ENCODE data around the gene ALG3. TPM values are rescaled to one million over a fixed set of nuclear protein-coding genes. Genes with fewer than 3 reads are reported as not detected.
A peak's percentile ranks its signal among the peaks of the same experiment; 100 is the strongest.

The ALG3 gene
- total and polyA plus RNA-seq, 8 donors = 24.7 to 57.2 (median 30.8) TPM

GRCh38 chr3:184198509-184198908 is 50.3 kb downstream of the ALG3 start:
- TF ChIP-seq CTCF (IDR thresholded peaks at IDR 0.05) = no peak
- Histone ChIP-seq H3K27me3 (no peaks in the 10 kb centered on the region), H3K4me3 (no peak overlapping the region), H3K36me3 (peaks cover 0 to 32% of the 10 kb centered on the region in 2 donors), H3K4me1 (no peaks in the 10 kb centered on the region), H3K9me3 (no peaks in the 10 kb centered on the region), H3K27ac (no peak overlapping the region)
- intact Hi-C loops (cut with DNase I) = no loop called here
- DNase-seq (peak in 1 of 4 donors; percentile 49), ATAC-seq (no peak)

GRCh38 chr3:184196536-184196935 is 52.2 kb downstream of the ALG3 start:
- ATAC-seq (no peak), DNase-seq (peak in 1 of 4 donors; percentile 41)
- peaks cover 0 to 52% of the 10 kb centered on the region in 2 donors for H3K36me3 ChIP-seq
- H3K4me3 ChIP-seq = no peak overlapping the region
- no peak for TF ChIP-seq CTCF (IDR thresholded peaks at IDR 0.05)
- H3K9me3 ChIP-seq = no peaks in the 10 kb centered on the region
- no peaks in the 10 kb centered on the region for H3K27me3 ChIP-seq
- intact Hi-C loops (cut with DNase I) = no loop called here
- no peaks in the 10 kb centered on the region for H3K4me1 ChIP-seq
- no peak overlapping the region for H3K27ac ChIP-seq

- intact Hi-C loops (cut with DNase I) = no loop called here
- TF ChIP-seq CTCF (IDR thresholded peaks at IDR 0.05) = no peak
- no peak overlapping the region for H3K27ac ChIP-seq
- H3K4me3 ChIP-seq = no peak overlapping the region
- H3K4me1 ChIP-seq = peaks cover 0 to 1% of the 10 kb centered on the region in 2 donors
- peaks cover 0 to 77% of the 10 kb centered on the region in 2 donors for H3K36me3 ChIP-seq
- ATAC-seq (no peak), DNase-seq (peak in 1 of 4 donors; percentile 30)
- no peaks in the 10 kb centered on the region for H3K9me3 ChIP-seq
- H3K27me3 ChIP-seq = no peaks in the 10 kb centered on the region
These were observed 54.7 kb downstream of the ALG3 start for GRCh38 chr3:184193991-184194539.

DNA sequence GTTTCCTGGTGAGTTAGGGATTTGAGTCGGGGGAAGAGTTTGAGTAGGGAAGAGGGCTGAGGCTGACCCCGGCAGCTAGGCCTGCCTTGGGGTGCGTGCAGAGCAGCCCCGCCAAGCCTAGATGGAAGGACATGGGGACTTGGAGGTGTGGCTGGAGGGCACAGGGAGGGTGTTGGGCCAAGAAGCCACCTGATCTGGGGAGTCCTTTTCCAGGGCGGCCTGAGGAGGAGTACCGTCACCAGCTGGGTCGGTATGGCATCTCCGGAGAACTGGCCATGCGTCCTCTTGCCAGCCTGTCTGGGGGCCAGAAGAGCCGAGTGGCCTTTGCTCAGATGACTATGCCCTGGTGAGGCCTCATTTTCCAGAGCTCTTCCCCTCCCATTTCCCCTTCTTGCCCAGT is 55.9 kb downstream of the ALG3 start:
- no peak for TF ChIP-seq CTCF (IDR thresholded peaks at IDR 0.05)
- ATAC-seq (no peak), DNase-seq (peak in 1 of 4 donors; percentile 54)
- H3K9me3 ChIP-seq = no peaks in the 10 kb centered on the region
- no peak overlapping the region for H3K27ac ChIP-seq
- intact Hi-C loops (cut with DNase I) = no loop called here
- peaks cover 0 to 88% of the 10 kb centered on the region in 2 donors for H3K36me3 ChIP-seq
- no peak overlapping the region for H3K4me3 ChIP-seq
- peaks cover 0 to 13% of the 10 kb centered on the region in 2 donors for H3K4me1 ChIP-seq
- no peaks in the 10 kb centered on the region for H3K27me3 ChIP-seq

Small RNA genes within 50 kb of the gene (microRNA-seq; reads per million reads assigned to microRNA genes)
- 0.17 to 0.41 reads per million in 2 donors for gene MIR1224

Other genes with a start within 250 kb of the ALG3 start
- gene ABCC5, start 231.1 kb downstream of the ALG3 start, total RNA-seq = 10 to 100 TPM; 37.7 to 40.5 TPM
- 10 to 100 TPM; 64.0 to 96.4 (median 79.9) TPM for gene ABCC5, start 231.1 kb downstream of the ALG3 start, polyA plus RNA-seq (ENCODE audit: insufficient read length in 6 of 6)
- gene HTR3D, start 217.2 kb downstream of the ALG3 start, total RNA-seq = not detected
- not detected for gene HTR3D, start 217.2 kb downstream of the ALG3 start, polyA plus RNA-seq (ENCODE audit: insufficient read length in 6 of 6)
- under 1 TPM in 1 of 2 donors, not detected in 1; 0.16 TPM for gene HTR3C, start 195.9 kb downstream of the ALG3 start, total RNA-seq
- gene HTR3C, start 195.9 kb downstream of the ALG3 start, polyA plus RNA-seq (ENCODE audit: insufficient read length in 6 of 6) = under 1 TPM in 3 of 6 donors, not detected in 3; 0.10 to 0.15 (median 0.14) TPM
- not detected for gene HTR3E, start 151.9 kb downstream of the ALG3 start, total RNA-seq
- not detected for gene HTR3E, start 151.9 kb downstream of the ALG3 start, polyA plus RNA-seq (ENCODE audit: insufficient read length in 6 of 6)
- 10 to 100 TPM; 32.2 to 44.5 TPM for gene EIF2B5, start 113.6 kb downstream of the ALG3 start, total RNA-seq
- gene EIF2B5, start 113.6 kb downstream of the ALG3 start, polyA plus RNA-seq (ENCODE audit: insufficient read length in 6 of 6) = 10 to 100 TPM; 50.3 to 66.3 (median 59.9) TPM
- 10 to 100 TPM; 62.5 to 72.6 TPM for gene DVL3, start 93.6 kb downstream of the ALG3 start, total RNA-seq
- gene DVL3, start 93.6 kb downstream of the ALG3 start, polyA plus RNA-seq (ENCODE audit: insufficient read length in 6 of 6) = 100 to 1,000 TPM in 2 of 6 donors, 10 to 100 TPM in 4; 82.8 to 106 (median 98.1) TPM
- gene AP2M1, start 74.1 kb downstream of the ALG3 start, total RNA-seq = 100 to 1,000 TPM; 296 to 347 TPM
- 100 to 1,000 TPM; 327 to 405 (median 351) TPM for gene AP2M1, start 74.1 kb downstream of the ALG3 start, polyA plus RNA-seq (ENCODE audit: insufficient read length in 6 of 6)
- gene ABCF3, start 62.8 kb downstream of the ALG3 start, total RNA-seq = 10 to 100 TPM; 63.3 to 69.9 TPM
- gene ABCF3, start 62.8 kb downstream of the ALG3 start, polyA plus RNA-seq (ENCODE audit: insufficient read length in 6 of 6) = 10 to 100 TPM; 57.6 to 75.2 (median 67.8) TPM
- gene VWA5B2, start 19.4 kb downstream of the ALG3 start, total RNA-seq = under 1 TPM in 1 of 2 donors, not detected in 1; 0.31 TPM
- 1 to 10 TPM in 5 of 6 donors, under 1 TPM in 1; 0.85 to 2.4 (median 1.4) TPM for gene VWA5B2, start 19.4 kb downstream of the ALG3 start, polyA plus RNA-seq (ENCODE audit: insufficient read length in 6 of 6)
- gene EEF1AKMT4, start 710 bp upstream of the ALG3 start, total RNA-seq = 1 to 10 TPM; 4.6 to 6.5 TPM
- gene EEF1AKMT4, start 710 bp upstream of the ALG3 start, polyA plus RNA-seq (ENCODE audit: insufficient read length in 6 of 6) = 1 to 10 TPM; 1.8 to 3.2 (median 2.4) TPM
- gene CAMK2N2, start 12.6 kb upstream of the ALG3 start, total RNA-seq = 1 to 10 TPM in 1 of 2 donors, under 1 TPM in 1; 0.34 to 1.0 TPM
- under 1 TPM in 5 of 6 donors, not detected in 1; 0.10 to 0.50 (median 0.21) TPM for gene CAMK2N2, start 12.6 kb upstream of the ALG3 start, polyA plus RNA-seq (ENCODE audit: insufficient read length in 6 of 6)
- gene ECE2, start 27.1 kb upstream of the ALG3 start, total RNA-seq = not detected
- not detected for gene ECE2, start 27.1 kb upstream of the ALG3 start, polyA plus RNA-seq (ENCODE audit: insufficient read length in 6 of 6)
- 100 to 1,000 TPM; 195 to 263 TPM for gene PSMD2, start 50.3 kb upstream of the ALG3 start, total RNA-seq
- 100 to 1,000 TPM; 182 to 225 (median 213) TPM for gene PSMD2, start 50.3 kb upstream of the ALG3 start, polyA plus RNA-seq (ENCODE audit: insufficient read length in 6 of 6)
- gene EIF4G1, start 65.6 kb upstream of the ALG3 start, total RNA-seq = 100 to 1,000 TPM; 336 to 406 TPM
- gene EIF4G1, start 65.6 kb upstream of the ALG3 start, polyA plus RNA-seq (ENCODE audit: insufficient read length in 6 of 6) = 100 to 1,000 TPM; 158 to 280 (median 193) TPM
- gene FAM131A, start 88.6 kb upstream of the ALG3 start, total RNA-seq = 10 to 100 TPM; 14.7 to 19.2 TPM
- 10 to 100 TPM; 12.4 to 19.3 (median 14.8) TPM for gene FAM131A, start 88.6 kb upstream of the ALG3 start, polyA plus RNA-seq (ENCODE audit: insufficient read length in 6 of 6)
- 1 to 10 TPM; 4.4 to 5.6 TPM for gene CLCN2, start 112.6 kb upstream of the ALG3 start, total RNA-seq
- 10 to 100 TPM in 4 of 6 donors, 1 to 10 TPM in 2; 8.9 to 12.0 (median 11.0) TPM for gene CLCN2, start 112.6 kb upstream of the ALG3 start, polyA plus RNA-seq (ENCODE audit: insufficient read length in 6 of 6)
- gene POLR2H, start 112.7 kb upstream of the ALG3 start, total RNA-seq = 10 to 100 TPM; 54.7 to 71.3 TPM
- gene POLR2H, start 112.7 kb upstream of the ALG3 start, polyA plus RNA-seq (ENCODE audit: insufficient read length in 6 of 6) = 10 to 100 TPM; 77.8 to 98.6 (median 89.8) TPM
- under 1 TPM; 0.23 to 0.65 TPM for gene THPO, start 129.2 kb upstream of the ALG3 start, total RNA-seq
- gene THPO, start 129.2 kb upstream of the ALG3 start, polyA plus RNA-seq (ENCODE audit: insufficient read length in 6 of 6) = 1 to 10 TPM; 1.4 to 2.3 (median 2.0) TPM
- 1 to 10 TPM; 5.6 to 8.6 TPM for gene CHRD, start 131.1 kb upstream of the ALG3 start, total RNA-seq
- 10 to 100 TPM; 11.9 to 19.0 (median 13.9) TPM for gene CHRD, start 131.1 kb upstream of the ALG3 start, polyA plus RNA-seq (ENCODE audit: insufficient read length in 6 of 6)